SK-N-SH treated with all-trans-retinoic acid at 6 μM for 48 hours (cell line): ENCODE data around the gene INSYN2B.

Source experiments
- CSDC2 ChIP-seq: fragments of 250-450 bp; sonication (Bioruptor Pico); IDR thresholded peaks from 2 replicates; pipeline ENCODE4 v1.5.0; 2020; ENCODE audit warnings: mild to moderate bottlenecking, moderate library complexity
- CSRNP3 ChIP-seq: fragments of 250-450 bp; sonication (Bioruptor Pico); IDR thresholded peaks from 2 replicates; pipeline ENCODE4 v1.5.1; 2021; ENCODE audit warnings: mild to moderate bottlenecking, moderate library complexity
- OSR1 ChIP-seq: fragments of 250-450 bp; sonication (Bioruptor Pico); IDR thresholded peaks from 2 replicates; pipeline ENCODE4 v1.8.0; 2022; ENCODE audit warnings: moderate library complexity, mild to moderate bottlenecking, inconsistent platforms
- PATZ1 ChIP-seq: fragments of 250-450 bp; sonication (Bioruptor Pico); IDR thresholded peaks from 2 replicates; pipeline ENCODE4 v1.8.0; 2020; ENCODE audit warnings: mild to moderate bottlenecking, moderate library complexity, borderline replicate concordance

DNA sequence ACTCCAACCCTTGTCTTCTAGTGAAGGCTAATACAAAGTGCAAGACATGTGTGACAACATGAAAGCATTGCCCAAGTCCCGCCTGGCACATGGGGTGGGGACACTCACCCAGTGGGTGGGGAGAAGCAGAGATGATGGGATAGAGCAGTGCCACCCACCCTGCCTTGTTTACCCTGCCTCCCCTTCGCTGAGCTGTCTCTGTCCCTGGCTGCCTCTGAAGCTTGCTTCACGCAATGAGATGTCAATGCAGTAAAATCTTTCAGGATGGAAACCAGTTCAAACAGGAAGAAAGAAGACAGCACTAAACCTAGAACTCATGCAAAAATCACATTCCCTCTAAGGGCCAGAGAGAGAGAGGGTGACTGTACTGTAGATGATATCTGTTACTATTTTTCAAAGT is 148.0 kb downstream of the INSYN2B start:
- TF ChIP-seq CSDC2 (no peak), PATZ1 (CRISPR knock-in tag) (no peak), OSR1 (CRISPR knock-in tag) (no peak), CSRNP3 (CRISPR knock-in tag) (no peak)
